ENCODE results near the gene ZFYVE28. TPM values are rescaled to one million over a fixed set of nuclear protein-coding genes. Genes with fewer than 3 reads are reported as not detected.

ZFYVE28 gene
- total and polyA plus RNA-seq, 2 donors from 2014 or later: 8.0 to 18.9 TPM

- intact Hi-C loops (cut with DNase I): no loop called here
- no peak for FAIRE-seq
- no peak for TF ChIP-seq CTCF (IDR thresholded peaks at IDR 0.05; ENCODE audit: borderline replicate concordance, extremely low read depth, insufficient read depth)
- Histone ChIP-seq H3K27me3 (ENCODE audit: control insufficient read depth, insufficient read depth, low read length) (no peaks in the 10 kb centered on the region), H3K4me3 (ENCODE audit: low read length in 3 of 3) (no peak overlapping the region), H3K9ac (ENCODE audit: low read length in 3 of 3) (no peak overlapping the region), H3K36me3 (ENCODE audit: control insufficient read depth in 2 of 3, insufficient read depth in 3 of 3, low read length in 3 of 3) (no peaks in the 10 kb centered on the region), H3K27ac (ENCODE audit: low read depth in 2 of 2, low read length in 2 of 2) (no peak overlapping the region), H3K9me3 (ENCODE audit: control insufficient read depth in 2 of 3, insufficient read depth in 1 of 3, low read length in 3 of 3) (no peaks in the 10 kb centered on the region), H3K4me1 (ENCODE audit: control insufficient read depth in 2 of 3, insufficient read depth in 2 of 3, low read depth in 1 of 3, low read length in 3 of 3) (peaks cover 0 to 4% (median 0%) of the 10 kb centered on the region in 3 donors)
- DNase-seq: peak in 1 of 5 donors; percentile 71
Measured at GRCh38 chr4:2290974-2291704, 127.3 kb downstream of the ZFYVE28 start.

- Histone ChIP-seq H3K36me3 (ENCODE audit: control insufficient read depth in 2 of 3, insufficient read depth in 3 of 3, low read length in 3 of 3) (no peaks in the 10 kb centered on the region), H3K27me3 (ENCODE audit: control insufficient read depth, insufficient read depth, low read length) (no peaks in the 10 kb centered on the region), H3K9me3 (ENCODE audit: control insufficient read depth in 2 of 3, insufficient read depth in 1 of 3, low read length in 3 of 3) (no peaks in the 10 kb centered on the region), H3K4me1 (ENCODE audit: control insufficient read depth in 2 of 3, insufficient read depth in 2 of 3, low read depth in 1 of 3, low read length in 3 of 3) (peaks cover 0 to 4% (median 0%) of the 10 kb centered on the region in 3 donors), H3K9ac (ENCODE audit: low read length in 3 of 3) (no peak overlapping the region), H3K4me3 (ENCODE audit: low read length in 3 of 3) (no peak overlapping the region), H3K27ac (ENCODE audit: low read depth in 2 of 2, low read length in 2 of 2) (no peak overlapping the region)
- FAIRE-seq (no peak), DNase-seq (peak in 2 of 5 donors; percentile 43 to 71)
- intact Hi-C loops (cut with DNase I): no loop called here
- TF ChIP-seq CTCF (IDR thresholded peaks at IDR 0.05; ENCODE audit: borderline replicate concordance, extremely low read depth, insufficient read depth): no peak
Measured at GRCh38 chr4:2290488-2290887, 128.0 kb downstream of the ZFYVE28 start.

- no peaks in the 10 kb centered on the region for H3K9me3 ChIP-seq (ENCODE audit: control insufficient read depth in 2 of 3, insufficient read depth in 1 of 3, low read length in 3 of 3)
- H3K36me3 ChIP-seq (ENCODE audit: control insufficient read depth in 2 of 3, insufficient read depth in 3 of 3, low read length in 3 of 3): no peaks in the 10 kb centered on the region
- no peak overlapping the region for H3K9ac ChIP-seq (ENCODE audit: low read length in 3 of 3)
- peaks cover 0 to 4% (median 0%) of the 10 kb centered on the region in 3 donors for H3K4me1 ChIP-seq (ENCODE audit: control insufficient read depth in 2 of 3, insufficient read depth in 2 of 3, low read depth in 1 of 3, low read length in 3 of 3)
- DNase-seq (no peak), FAIRE-seq (no peak)
- no peaks in the 10 kb centered on the region for H3K27me3 ChIP-seq (ENCODE audit: control insufficient read depth, insufficient read depth, low read length)
- H3K4me3 ChIP-seq (ENCODE audit: low read length in 3 of 3): no peak overlapping the region
- no peak overlapping the region for H3K27ac ChIP-seq (ENCODE audit: low read depth in 2 of 2, low read length in 2 of 2)
- intact Hi-C loops (cut with DNase I): no loop called here
- TF ChIP-seq CTCF (IDR thresholded peaks at IDR 0.05; ENCODE audit: borderline replicate concordance, extremely low read depth, insufficient read depth): no peak
Measured at GRCh38 chr4:2289955-2290333, 128.5 kb downstream of the ZFYVE28 start.
